Right cardiac atrium (tissue), 5 donors: ENCODE results near the gene NCMAP. TPM values are rescaled to one million over a fixed set of nuclear protein-coding genes. Genes with fewer than 3 reads are reported as not detected.

Experiments used
- ATAC-seq, 2 donors: fragments of 200-7000 bp; cut with Tn5 transposase; one replicate each; pipeline versions ENCODE4 v1.8.0 to v1.9.1; 2020; ENCODE audit warnings: moderate library complexity in 2 of 2, mild to moderate bottlenecking in 1 of 2
- DNase-seq, 3 donors: peaks; one replicate each; pipeline ENCODE4 v3.0.0-alpha.2; 2020
- H3K27ac ChIP-seq: one replicate; pipeline ENCODE4 v1.5.1; 2013; ENCODE audit warnings: mild to moderate bottlenecking, low read length, control low read depth, moderate library complexity
- H3K27me3 ChIP-seq: one replicate; pipeline ENCODE4 v1.6.1; 2013; ENCODE audit not compliant: control insufficient read depth, insufficient read depth
- H3K4me1 ChIP-seq: one replicate; pipeline ENCODE4 v1.6.1; 2013; ENCODE audit warnings: low read length; ENCODE audit not compliant: control insufficient read depth, insufficient read depth
- H3K4me3 ChIP-seq: one replicate; pipeline ENCODE4 v1.5.1; 2013; ENCODE audit warnings: low read length, control low read depth
- H3K9me3 ChIP-seq: one replicate; pipeline ENCODE4 v1.6.1; 2013; ENCODE audit warnings: low read length; ENCODE audit not compliant: control insufficient read depth
- WGBS: extraction: QIAGEN DNeasy Blood & Tissue Kit; methylation state at CpG from one replicate; pipeline ENCODE4 v1.1.7; 2013; 5-methylcytosine and 5-hydroxymethylcytosine counted together
- intact Hi-C, 4 donors: fragments of 100-400 bp; cut with DNase I; formaldehyde crosslinking; loops; one replicate each; pipeline versions ENCODE4 v1.11.0 to v1.14.0; 2022 to 2023
- polyA plus RNA-seq: library from polyadenylated mRNA; stranded (reverse); fragments of 200-250 nt; gene quantifications from one replicate; pipeline ENCODE4 v1.2.3, GENCODE V29; 2013
- total RNA-seq, 4 donors: library from RNA; stranded (reverse); fragmentation: NEBNext Ultra II Directional; extraction: Animal tissue kit (Norgen Biotek cat#: 25700); gene quantifications; one replicate each; pipeline ENCODE4 v1.2.1, GENCODE V29; 2021
- donor health status: healthy with polysubstance abuse.
- donor health status: DM: no; HTN: yes; CAD: no.
- donor health status: DM: no; HTN: no; CAD: no.
- donor health status: DM: no; HTN: yes; CAD: no; lungs with severe emphysema.
- donor health status: DM: yes; HTN: yes; CAD: no.

NCMAP gene
- total and polyA plus RNA-seq, 5 donors = 0.21 to 1.0 (median 0.71) TPM; not detected in 1

DNA sequence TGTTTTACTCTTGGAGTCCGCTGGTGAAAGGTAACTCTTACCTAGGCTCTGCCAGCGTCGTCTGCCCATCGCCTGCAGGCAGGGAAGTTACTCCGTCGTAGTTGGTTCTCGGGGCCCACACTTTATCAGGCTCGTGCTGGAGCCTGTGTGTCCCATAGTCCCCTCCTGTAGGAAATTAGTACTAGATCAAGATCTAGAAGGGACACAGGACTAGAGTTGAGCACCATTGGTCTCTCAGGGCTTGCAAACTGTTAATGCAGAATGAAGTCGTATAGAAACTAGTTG, 88.2 kb downstream of the NCMAP start:
- WGBS = 0% methylated on average over 9 of the region's 9 CpGs
- H3K27me3 ChIP-seq = no peaks in the 10 kb centered on the region
- ATAC-seq (no peak), DNase-seq (no peak)
- H3K9me3 ChIP-seq = no peaks in the 10 kb centered on the region
- intact Hi-C loops = no loop called here
- peak overlapping the region; percentile 92 for H3K4me3 ChIP-seq
- H3K27ac ChIP-seq = no peak overlapping the region
- H3K4me1 ChIP-seq = peaks cover 7% of the 10 kb centered on the region

DNA sequence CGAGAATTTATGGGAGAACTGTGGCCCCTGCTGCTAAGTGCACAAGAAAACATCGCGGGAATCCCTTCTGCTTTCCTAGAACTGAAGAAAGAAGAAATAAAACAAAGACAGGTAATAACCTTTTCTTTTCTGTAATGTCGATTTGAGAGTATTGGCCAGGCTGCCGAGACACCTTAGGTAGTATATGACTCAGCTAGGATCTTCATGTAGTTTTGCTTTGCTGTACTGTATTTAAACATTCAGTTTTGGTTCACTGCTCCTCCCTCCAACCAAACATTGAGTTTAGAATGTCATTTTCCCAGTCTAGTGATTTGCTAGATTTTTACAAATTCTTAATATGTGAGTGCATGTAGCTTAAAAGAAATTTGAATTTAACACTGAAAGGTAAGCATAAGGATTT, 93.0 kb downstream of the NCMAP start:
- Histone ChIP-seq H3K27me3 (no peaks in the 10 kb centered on the region), H3K4me3 (no peak overlapping the region), H3K27ac (no peak overlapping the region), H3K4me1 (peaks cover 1% of the 10 kb centered on the region), H3K9me3 (no peaks in the 10 kb centered on the region)
- ATAC-seq (no peak), DNase-seq (no peak)
- 93% methylated on average over 5 of the region's 5 CpGs for WGBS
- intact Hi-C loops = no loop called here

DNA sequence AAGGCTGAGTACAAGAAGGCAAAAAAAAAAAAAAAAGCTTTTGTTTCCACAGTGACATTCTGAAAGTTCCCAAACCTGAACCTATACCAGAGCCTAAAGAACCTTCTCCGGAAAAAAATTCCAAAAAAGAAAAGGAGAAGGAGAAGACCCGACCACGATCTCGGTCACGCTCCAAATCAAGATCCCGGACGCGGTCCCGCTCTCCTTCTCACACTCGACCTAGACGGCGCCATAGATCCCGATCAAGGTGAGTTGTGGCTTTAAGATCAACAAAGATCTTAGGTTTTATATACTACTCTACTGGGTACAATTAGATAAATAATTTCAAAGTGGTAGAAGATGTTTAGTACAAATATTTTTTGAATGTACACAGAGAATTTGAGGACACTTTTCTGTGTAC, 96.5 kb downstream of the NCMAP start:
- H3K27ac ChIP-seq = no peak overlapping the region
- 94% methylated on average over 13 of the region's 13 CpGs for WGBS
- no peaks in the 10 kb centered on the region for H3K9me3 ChIP-seq
- ATAC-seq (no peak), DNase-seq (no peak)
- H3K4me3 ChIP-seq = no peak overlapping the region
- H3K4me1 ChIP-seq = no peaks in the 10 kb centered on the region
- intact Hi-C loops = loop anchor here in 2 of 4 donors (10.0 kb wide), 2 partner anchors 562 to 582 kb away; partner anchors contain the start of gene SYF2 (in 1 of the 2)
- H3K27me3 ChIP-seq = no peaks in the 10 kb centered on the region

DNA sequence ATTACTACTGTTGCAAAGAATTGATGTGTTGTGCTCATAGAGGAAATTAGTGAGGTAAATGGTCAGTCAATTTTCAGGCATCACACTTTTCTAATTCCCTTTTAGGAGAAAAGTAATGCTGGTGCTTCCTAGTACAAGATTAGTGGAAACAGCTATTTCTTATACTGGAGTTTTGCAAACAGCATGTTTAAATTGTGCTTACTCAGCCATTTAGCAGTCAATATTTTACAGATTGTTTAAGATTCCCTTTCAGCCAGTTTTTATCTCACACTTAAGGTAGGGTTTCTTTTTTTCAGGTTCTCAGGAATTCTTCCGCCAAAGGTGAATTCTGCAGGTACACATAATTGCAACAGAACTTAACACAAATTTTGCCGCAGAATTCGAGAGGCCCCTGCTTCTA, 98.1 kb downstream of the NCMAP start:
- intact Hi-C loops = loop anchor here in 2 of 4 donors (10.0 kb wide), 2 partner anchors 561 to 581 kb away; partner anchors contain the start of gene SYF2 (in 1 of the 2)
- Histone ChIP-seq H3K4me3 (no peak overlapping the region), H3K4me1 (no peaks in the 10 kb centered on the region), H3K27ac (no peak overlapping the region), H3K27me3 (no peaks in the 10 kb centered on the region), H3K9me3 (no peaks in the 10 kb centered on the region)
- WGBS = 97% methylated on average over 3 of the region's 3 CpGs
- ATAC-seq (no peak), DNase-seq (no peak)

DNA sequence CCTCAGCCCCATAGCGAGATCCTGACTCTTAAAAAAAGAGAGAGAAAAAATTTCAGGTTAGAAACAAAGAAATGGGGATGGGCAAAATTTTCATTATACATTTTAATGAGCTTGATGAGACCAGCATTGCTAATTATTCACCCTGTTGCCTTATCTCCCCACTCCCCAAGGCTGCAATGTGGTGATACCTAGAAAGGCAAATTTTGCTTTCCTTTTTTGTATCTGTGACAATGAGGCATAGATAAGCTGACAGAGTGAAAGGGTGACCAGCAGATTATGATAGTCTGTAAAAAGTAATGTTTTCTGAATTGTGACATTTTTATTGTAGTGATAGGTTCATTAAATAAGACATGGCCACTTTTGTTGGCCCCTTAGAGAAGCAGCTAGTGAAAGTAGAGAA, 100.2 kb downstream of the NCMAP start:
- DNase-seq (no peak), ATAC-seq (no peak)
- Histone ChIP-seq H3K27me3 (no peaks in the 10 kb centered on the region), H3K27ac (no peak overlapping the region), H3K9me3 (no peaks in the 10 kb centered on the region), H3K4me3 (no peak overlapping the region), H3K4me1 (no peaks in the 10 kb centered on the region)
- 92% methylated on average over 1 of the region's 1 CpG for WGBS
- intact Hi-C loops = loop anchor here in 2 of 4 donors (10.0 kb wide), 2 partner anchors 559 to 579 kb away; partner anchors contain the start of gene SYF2 (in 1 of the 2)

DNA sequence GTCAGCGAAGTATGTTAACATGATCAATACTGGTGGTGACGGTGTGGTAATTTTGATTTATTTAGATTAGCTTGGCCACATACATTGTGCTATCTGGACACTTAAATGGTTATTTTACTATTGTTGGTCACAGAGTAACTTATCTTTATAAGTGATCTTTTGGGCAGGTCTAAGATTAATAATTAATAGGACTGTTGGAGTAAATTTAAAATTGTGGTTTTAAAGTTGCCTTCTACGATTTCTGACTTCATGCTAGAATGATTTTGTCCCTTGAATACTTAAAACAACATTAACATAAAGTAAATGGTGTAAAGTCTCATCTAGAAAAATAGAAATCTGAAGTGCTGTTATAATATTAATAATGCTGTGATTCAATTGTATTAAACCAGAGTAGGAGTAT, 101.9 kb downstream of the NCMAP start:
- H3K9me3 ChIP-seq = no peaks in the 10 kb centered on the region
- no peaks in the 10 kb centered on the region for H3K27me3 ChIP-seq
- no peak overlapping the region for H3K27ac ChIP-seq
- intact Hi-C loops = loop anchor here in 2 of 4 donors (10.0 kb wide), 2 partner anchors 557 to 577 kb away; partner anchors contain the start of gene SYF2 (in 1 of the 2)
- WGBS = 95% methylated on average over 3 of the region's 3 CpGs
- no peak overlapping the region for H3K4me3 ChIP-seq
- H3K4me1 ChIP-seq = no peaks in the 10 kb centered on the region
- DNase-seq = no peak
- no peak for ATAC-seq

Other genes starting within 250 kb of the NCMAP start
- gene GRHL3, start 236.7 kb upstream of the NCMAP start, total RNA-seq = 1 to 10 TPM in 1 of 4 donors, under 1 TPM in 2, not detected in 1; 0.39 to 1.7 (median 0.85) TPM
- gene GRHL3, start 236.7 kb upstream of the NCMAP start, polyA plus RNA-seq = not detected
- 1 to 10 TPM; 5.4 to 8.3 (median 7.3) TPM for gene STPG1, start 142.3 kb upstream of the NCMAP start, total RNA-seq
- gene STPG1, start 142.3 kb upstream of the NCMAP start, polyA plus RNA-seq = 3.9 TPM
- 10 to 100 TPM; 24.4 to 35.6 (median 35.3) TPM for gene NIPAL3, start 140.3 kb upstream of the NCMAP start, total RNA-seq
- gene NIPAL3, start 140.3 kb upstream of the NCMAP start, polyA plus RNA-seq = 12.8 TPM
- 1 to 10 TPM; 5.7 to 6.6 (median 6.3) TPM for gene RCAN3, start 53.3 kb upstream of the NCMAP start, total RNA-seq
- 2.1 TPM for gene RCAN3, start 53.3 kb upstream of the NCMAP start, polyA plus RNA-seq
- gene SRRM1, start 87.2 kb downstream of the NCMAP start, total RNA-seq = 10 to 100 TPM; 71.8 to 91.7 (median 79.3) TPM
- gene SRRM1, start 87.2 kb downstream of the NCMAP start, polyA plus RNA-seq = 41.2 TPM
- 100 to 1,000 TPM; 207 to 248 (median 233) TPM for gene CLIC4, start 189.4 kb downstream of the NCMAP start, total RNA-seq
- 110 TPM for gene CLIC4, start 189.4 kb downstream of the NCMAP start, polyA plus RNA-seq